IMR-90 (cell line): ENCODE data around the gene ZNF451. TPM values are rescaled to one million over a fixed set of nuclear protein-coding genes. Genes with fewer than 3 reads are reported as not detected.

Source experiments
- ATAC-seq: fragments of 200-7000 bp; cut with Tn5 transposase; 2 replicates; pipeline ENCODE4 v1.9.1; 2020; ENCODE audit warnings: low read depth, mild to moderate bottlenecking, moderate library complexity
- BruUV-seq: library from RNA; stranded (reverse); fragments of 400-500 nt; replicated peaks from 2 replicates; lab custom pipeline; 2021; lab: Mats Ljungman, UMichigan
- CTCF ChIA-PET: fragments of 300-600 bp; formaldehyde crosslinking; extraction: SDS; loops from one replicate; lab custom pipeline; 2021; ENCODE audit warnings: antibody characterized with exemption; lab: Yijun Ruan, JAX
- POLR2A ChIA-PET: fragments of 300-600 bp; sonication (Branson Sonifier 250); formaldehyde crosslinking; loops from one replicate; lab custom pipeline; 2022; ENCODE audit warnings: antibody characterized with exemption; ENCODE audit not compliant: unreplicated experiment; lab: Charles Lee
- DNase-seq: peaks from one replicate; pipeline ENCODE4 v3.0.0; 2013
- H2AFZ ChIP-seq: replicated peaks from 2 replicates; pipeline ENCODE3; 2013; ENCODE audit warnings: low read length, mild to moderate bottlenecking; ENCODE audit not compliant: poor library complexity
- H2AK5ac ChIP-seq: 2 replicates; pipeline ENCODE4 v1.6.1; 2013; ENCODE audit warnings: low read depth, low read length, inconsistent platforms
- H2AK9ac ChIP-seq: replicated peaks from 2 replicates; pipeline ENCODE3; 2013; ENCODE audit warnings: mild to moderate bottlenecking, low read depth, low read length, moderate library complexity; ENCODE audit not compliant: poor library complexity
- H2BK120ac ChIP-seq: 2 replicates; pipeline ENCODE4 v1.6.1; 2013; ENCODE audit warnings: low read depth, low read length, inconsistent platforms
- H2BK15ac ChIP-seq: 3 replicates; pipeline ENCODE4 v1.6.1; 2013; ENCODE audit warnings: low read depth, low read length, inconsistent platforms
- H2BK20ac ChIP-seq: 2 replicates; pipeline ENCODE4 v1.6.1; 2013; ENCODE audit warnings: low read depth, mild to moderate bottlenecking, inconsistent platforms, low read length, moderate library complexity
- H2BK5ac ChIP-seq: 2 replicates; pipeline ENCODE4 v1.6.1; 2013; ENCODE audit warnings: mild to moderate bottlenecking, low read depth, low read length, inconsistent platforms; ENCODE audit not compliant: poor library complexity, severe bottlenecking
- H3K14ac ChIP-seq: replicated peaks from 2 replicates; pipeline ENCODE4 v1.6.1; 2013; ENCODE audit warnings: low read depth, low read length, inconsistent platforms
- H3K18ac ChIP-seq: 2 replicates; pipeline ENCODE4 v1.6.1; 2013; ENCODE audit warnings: low read depth, low read length, control low read depth
- H3K23ac ChIP-seq: 2 replicates; pipeline ENCODE4 v1.6.1; 2013; ENCODE audit warnings: low read depth, low read length, inconsistent platforms
- H3K27ac ChIP-seq: 2 replicates; pipeline ENCODE4 v1.5.1; 2013; ENCODE audit warnings: mild to moderate bottlenecking, control low read depth, low read length; ENCODE audit not compliant: insufficient read depth
- H3K27me3 ChIP-seq: 2 replicates; pipeline ENCODE4 v1.6.1; 2013; ENCODE audit warnings: low read length; ENCODE audit not compliant: control insufficient read depth, insufficient read depth
- H3K36me3 ChIP-seq: 2 replicates; pipeline ENCODE4 v1.6.1; 2013; ENCODE audit warnings: low read length, mixed read lengths; ENCODE audit not compliant: control insufficient read depth, insufficient read depth
- H3K4ac ChIP-seq: 2 replicates; pipeline ENCODE4 v1.6.1; 2013; ENCODE audit warnings: low read depth, low read length, inconsistent platforms
- H3K4me1 ChIP-seq: 2 replicates; pipeline ENCODE4 v1.6.1; 2013; ENCODE audit warnings: low read length, mixed read lengths; ENCODE audit not compliant: control insufficient read depth, insufficient read depth
- H3K4me2 ChIP-seq: 2 replicates; pipeline ENCODE4 v1.6.1; 2013; ENCODE audit warnings: low read depth, mild to moderate bottlenecking, control low read depth, low read length, moderate library complexity
- H3K4me3 ChIP-seq: 2 replicates; pipeline ENCODE4 v1.5.1; 2013; ENCODE audit warnings: low read depth, mild to moderate bottlenecking, control low read depth, low read length, moderate library complexity; ENCODE audit not compliant: insufficient read depth
- H3K56ac ChIP-seq: 2 replicates; pipeline ENCODE4 v1.6.1; 2013; ENCODE audit warnings: low read length, inconsistent platforms; ENCODE audit not compliant: insufficient read depth; ENCODE audit errors: extremely low read depth
- H3K79me1 ChIP-seq, 2 experiments: 2 replicates each; pipeline ENCODE4 v1.6.1; 2013; ENCODE audit warnings: low read length in 2 of 2, inconsistent platforms in 1 of 2, low read depth in 1 of 2
- H3K9ac ChIP-seq: 2 replicates; pipeline ENCODE4 v1.6.1; 2013; ENCODE audit warnings: low read depth, low read length, control low read depth
- H3K9me1 ChIP-seq: 2 replicates; pipeline ENCODE4 v1.6.1; 2013; ENCODE audit warnings: low read length, inconsistent platforms; ENCODE audit not compliant: insufficient read depth
- H3K9me3 ChIP-seq: 2 replicates; pipeline ENCODE4 v1.6.1; 2013; ENCODE audit warnings: low read length; ENCODE audit not compliant: control insufficient read depth, insufficient read depth
- H4K20me1 ChIP-seq: 2 replicates; pipeline ENCODE4 v1.6.1; 2013; ENCODE audit warnings: low read length, inconsistent platforms; ENCODE audit not compliant: insufficient read depth
- H4K5ac ChIP-seq: 2 replicates; pipeline ENCODE4 v1.6.1; 2013; ENCODE audit warnings: mild to moderate bottlenecking, low read depth, low read length, control low read depth
- H4K8ac ChIP-seq, 2 experiments: 2 replicates each; pipeline ENCODE4 v1.6.1; 2013; ENCODE audit warnings: low read depth in 2 of 2, low read length in 2 of 2, control low read depth in 1 of 2, inconsistent platforms in 1 of 2
- H4K91ac ChIP-seq: 2 replicates; pipeline ENCODE4 v1.6.1; 2013; ENCODE audit warnings: low read depth, low read length, inconsistent platforms; ENCODE audit not compliant: insufficient read depth
- CHD1 ChIP-seq: IDR thresholded peaks from 2 replicates; pipeline ENCODE4 v1.6.1; 2012; ENCODE audit warnings: low read depth, low read length, improper control_type of control experiment
- MAZ ChIP-seq: IDR thresholded peaks from 2 replicates; pipeline ENCODE4 v1.6.1; 2012; ENCODE audit warnings: low read depth, mild to moderate bottlenecking, low read length, improper control_type of control experiment, moderate library complexity, borderline replicate concordance
- NFE2L2 ChIP-seq: fragments of 150-350 bp; IDR thresholded peaks from 2 replicates; pipeline ENCODE4 v1.6.1; 2016; ENCODE audit warnings: low read depth, mild to moderate bottlenecking, low read length
- RFX5 ChIP-seq: IDR thresholded peaks from 2 replicates; pipeline ENCODE4 v1.8.0; 2012; ENCODE audit warnings: low read depth, mild to moderate bottlenecking, low read length, moderate library complexity
- USF2 ChIP-seq: fragments of 150-350 bp; IDR thresholded peaks from 2 replicates; pipeline ENCODE4 v1.6.1; 2017; ENCODE audit warnings: mild to moderate bottlenecking, antibody characterized with exemption, low read length, low read depth
- WGBS, 2 experiments: methylation state at CpG; one replicate each; pipeline versions ENCODE4 v1.1.5 to v1.1.7; 2013; ENCODE audit warnings: missing lambda C conversion rate in 2 of 2; ENCODE audit not compliant: insufficient read length in 1 of 2; ENCODE audit errors: extremely low coverage in 2 of 2; 5-methylcytosine and 5-hydroxymethylcytosine counted together
- dilution Hi-C: fragments of 300-500 bp; cut with HindIII; formaldehyde crosslinking; loops from one replicate; pipeline ENCODE4 v1.14.3; 2018; ENCODE audit warnings: low sequenced_read_pairs; ENCODE audit not compliant: unreplicated experiment
- in situ Hi-C: fragments of 300-500 bp; cut with MboI; formaldehyde crosslinking; loops from 3 replicates; pipeline ENCODE4 v1.14.3; 2019; ENCODE audit warnings: low sequenced_read_pairs, inconsistent platforms, mixed read lengths
- intact Hi-C: fragments of 100-400 bp; cut with micrococcal nuclease; formaldehyde crosslinking; loops from 2 replicates; pipeline ENCODE4 v1.10.0; 2022
- polyA plus RNA-seq, 3 experiments: library from polyadenylated mRNA; depleted of rRNA; stranded (reverse); fragments of >200 nt; gene quantifications; 2 replicates each; pipeline ENCODE4 v1.2.3, GENCODE V29; 2012; ENCODE audit warnings: low replicate concordance in 1 of 3
- total RNA-seq: library from RNA; depleted of rRNA; stranded (reverse); fragments of >200 nt; gene quantifications from 2 replicates; pipeline ENCODE4 v1.2.3, GENCODE V29; 2012

ZNF451 gene
- total and polyA plus RNA-seq, 2 of the 4 experiments (the other 2 are of a cell fraction): 10.0 to 48.6 TPM

- H2BK20ac ChIP-seq: no peak overlapping the region
- no peak overlapping the region for H3K14ac ChIP-seq
- ATAC-seq: no peak
- H3K79me1 ChIP-seq: peaks cover 3 to 6% of the 10 kb centered on the region in 2 experiments; a peak in 3 of 4 replicates
- POLR2A ChIA-PET: no interaction called here
- no peak overlapping the region for H3K4me3 ChIP-seq
- no peak overlapping the region for H2BK120ac ChIP-seq
- no peak overlapping the region for H3K18ac ChIP-seq
- H2BK5ac ChIP-seq: no peak overlapping the region
- BruUV-seq: no TSS peak
- H2AFZ ChIP-seq: no peak overlapping the region
- H3K36me3 ChIP-seq: peaks cover 9% of the 10 kb centered on the region
- in situ Hi-C loops (no loop called here), intact Hi-C loops (no loop called here), dilution Hi-C loops (no loop called here)
- no peaks in the 10 kb centered on the region for H3K4me1 ChIP-seq
- no peak overlapping the region for H2BK15ac ChIP-seq
- no peaks in the 10 kb centered on the region for H3K9me3 ChIP-seq
- no peak overlapping the region for H3K9ac ChIP-seq
- H3K9me1 ChIP-seq: no peaks in the 10 kb centered on the region; the same call in 1 of the 2 replicates
- no peak overlapping the region for H2AK5ac ChIP-seq
- H2AK9ac ChIP-seq: no peak overlapping the region
- H3K4ac ChIP-seq: no peak overlapping the region
- no peaks in the 10 kb centered on the region for H4K20me1 ChIP-seq
- no peak overlapping the region for H4K91ac ChIP-seq
- H3K23ac ChIP-seq: no peak overlapping the region
- H3K4me2 ChIP-seq: no peak overlapping the region
- no peak for TF ChIP-seq NFE2L2
- no peak for TF ChIP-seq RFX5
- no peak for TF ChIP-seq CHD1
- TF ChIP-seq MAZ: no peak
- no peak for TF ChIP-seq USF2
- WGBS, 2 experiments: 50% methylated on average over 1 of the region's 1 CpG; no CpG with 5 or more reads in 1 of the 2 experiments
- H4K8ac ChIP-seq: no peak overlapping the region
- no peak overlapping the region for H3K56ac ChIP-seq
- no peak for DNase-seq
- no peak overlapping the region for H4K5ac ChIP-seq
- CTCF ChIA-PET: interaction anchor here (1.7 kb wide), 1 partner anchor 11 kb away, joined by 3 read pairs; no protein-coding TSS in a partner anchor
- H3K27ac ChIP-seq: no peak overlapping the region
- H3K27me3 ChIP-seq: no peaks in the 10 kb centered on the region
Measured at GRCh38 chr6:57142178-57142525, 52.2 kb downstream of the ZNF451 start.
